Measurements from ENCODE around the gene MAGI2. TPM values are rescaled to one million over a fixed set of nuclear protein-coding genes. Genes with fewer than 3 reads are reported as not detected.

MAGI2 gene
- total and polyA plus RNA-seq, 8 donors = 1.3 to 4.0 (median 2.0) TPM

DNA sequence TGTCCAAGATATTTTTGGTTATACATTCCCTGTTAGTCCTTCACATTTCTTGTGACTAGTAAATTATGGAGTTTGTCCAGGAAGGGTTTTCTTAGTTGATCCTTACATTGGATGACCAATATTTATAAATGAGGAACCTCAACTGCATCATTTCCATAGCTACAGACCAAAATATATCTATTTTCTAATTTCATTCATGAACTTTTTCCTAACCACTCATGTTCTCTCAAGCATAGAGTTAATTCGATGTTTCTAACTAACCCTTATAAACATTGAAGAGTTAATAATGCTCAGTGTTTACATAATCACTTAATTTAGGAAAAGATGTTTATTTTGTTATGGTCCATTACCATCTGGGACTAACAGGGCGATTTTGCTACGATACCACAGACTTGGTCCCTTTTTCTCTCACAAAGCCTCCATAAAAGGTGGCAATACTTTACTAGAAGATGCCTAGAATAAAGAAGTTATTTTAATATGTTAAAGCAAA, 591.0 kb downstream of the MAGI2 start:
- 51 to 69% methylated on average over 3 of the region's 3 CpGs for WGBS, 2 donors
- ATAC-seq (no peak), DNase-seq (no peak), FAIRE-seq (no peak)
- no peaks in the 10 kb centered on the region for H3K9me3 ChIP-seq
- intact Hi-C loops (cut with DNase I) = no loop called here
- H3K27ac ChIP-seq = no peak overlapping the region
- H3K4me3 ChIP-seq = no peak overlapping the region
- H3K4me1 ChIP-seq = no peaks in the 10 kb centered on the region
- TF ChIP-seq CTCF (IDR thresholded peaks at IDR 0.05) = no peak
- H3K36me3 ChIP-seq = no peaks in the 10 kb centered on the region
- H3K27me3 ChIP-seq = no peaks in the 10 kb centered on the region

- Histone ChIP-seq H3K27ac (no peak overlapping the region), H3K27me3 (no peaks in the 10 kb centered on the region), H3K4me3 (no peak overlapping the region), H3K9me3 (no peaks in the 10 kb centered on the region), H3K36me3 (no peaks in the 10 kb centered on the region), H3K4me1 (no peaks in the 10 kb centered on the region)
- DNase-seq (no peak), FAIRE-seq (no peak), ATAC-seq (no peak)
- intact Hi-C loops (cut with DNase I) = no loop called here
- no peak for TF ChIP-seq CTCF (IDR thresholded peaks at IDR 0.05)
- 72 to 91% methylated on average over 6 of the region's 6 CpGs for WGBS, 2 donors
These were observed 600.5 kb downstream of the MAGI2 start for GRCh38 chr7:78852951-78853350.

DNA sequence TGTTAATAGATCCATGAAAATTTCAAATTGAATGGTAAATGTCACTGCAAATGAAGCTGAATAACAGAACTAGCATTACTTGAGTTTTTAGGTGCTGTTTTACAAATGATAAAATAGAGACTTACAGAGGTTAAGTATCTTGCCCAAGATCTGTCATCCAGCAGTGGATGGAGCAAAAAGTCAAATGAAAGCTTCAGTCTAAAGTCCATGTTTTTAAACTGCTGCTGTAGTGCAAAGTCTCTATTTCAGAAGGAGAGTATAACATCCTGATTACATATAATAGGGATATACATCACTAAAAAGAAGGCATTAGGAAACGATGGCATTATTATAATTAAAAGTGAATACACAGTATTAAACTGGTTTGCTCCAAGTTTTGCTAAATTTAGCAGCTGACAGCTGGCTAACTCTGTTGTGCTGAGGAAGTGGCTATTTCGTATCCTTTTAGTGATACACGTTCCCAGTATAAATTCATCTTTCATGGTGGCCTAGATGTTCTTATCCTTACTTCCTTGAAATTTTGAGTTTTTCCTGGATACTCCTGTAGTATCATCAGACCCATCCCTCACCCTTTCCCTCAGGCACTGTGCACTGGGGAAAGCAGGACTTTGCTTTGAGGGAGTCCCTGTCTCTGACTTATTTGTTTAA, 603.2 kb downstream of the MAGI2 start:
- 53 to 56% methylated on average over 3 of the region's 3 CpGs for WGBS, 2 donors
- H3K36me3 ChIP-seq = no peaks in the 10 kb centered on the region
- ATAC-seq (no peak), DNase-seq (no peak), FAIRE-seq (no peak)
- H3K27ac ChIP-seq = no peak overlapping the region
- no peaks in the 10 kb centered on the region for H3K4me1 ChIP-seq
- intact Hi-C loops (cut with DNase I) = no loop called here
- TF ChIP-seq CTCF (IDR thresholded peaks at IDR 0.05) = no peak
- H3K27me3 ChIP-seq = no peaks in the 10 kb centered on the region
- H3K9me3 ChIP-seq = no peaks in the 10 kb centered on the region
- H3K4me3 ChIP-seq = no peak overlapping the region

DNA sequence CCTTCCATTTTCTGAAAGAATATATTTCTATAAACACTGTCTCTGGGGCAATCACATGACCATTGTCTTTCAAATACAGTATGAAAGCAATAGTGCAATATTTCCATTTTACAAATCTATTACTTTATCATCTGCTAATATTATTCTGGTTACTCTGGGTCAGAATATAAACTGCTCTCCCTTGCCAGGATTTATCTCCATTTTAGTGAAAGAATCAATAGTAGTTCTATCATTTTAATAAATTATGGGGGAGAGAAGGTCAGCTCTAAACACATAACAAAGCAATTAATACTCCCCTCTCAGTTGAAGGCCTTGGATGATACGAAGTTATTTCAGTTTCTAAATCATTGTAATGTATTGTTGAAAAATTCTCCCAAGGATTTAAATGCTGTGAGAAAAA, 608.3 kb downstream of the MAGI2 start:
- no peak for DNase-seq
- Histone ChIP-seq H3K4me1 (no peaks in the 10 kb centered on the region), H3K4me3 (no peak overlapping the region), H3K9me3 (no peaks in the 10 kb centered on the region), H3K36me3 (no peaks in the 10 kb centered on the region), H3K27me3 (no peaks in the 10 kb centered on the region), H3K27ac (no peak overlapping the region)
- FAIRE-seq = no peak
- no peak for TF ChIP-seq CTCF (IDR thresholded peaks at IDR 0.05)
- intact Hi-C loops (cut with DNase I) = no loop called here
- WGBS, 2 donors = 22 to 30% methylated on average over 1 of the region's 1 CpG
- ATAC-seq = no peak

- ATAC-seq (no peak), DNase-seq (no peak), FAIRE-seq (no peak)
- intact Hi-C loops (cut with DNase I) = no loop called here
- no peak for TF ChIP-seq CTCF (IDR thresholded peaks at IDR 0.05)
- Histone ChIP-seq H3K27me3 (no peaks in the 10 kb centered on the region), H3K4me3 (no peak overlapping the region), H3K4me1 (no peaks in the 10 kb centered on the region), H3K9me3 (no peaks in the 10 kb centered on the region), H3K27ac (no peak overlapping the region), H3K36me3 (no peaks in the 10 kb centered on the region)
- WGBS, 2 donors = 15 to 32% methylated on average over 2 of the region's 2 CpGs
These were observed 611.4 kb downstream of the MAGI2 start for GRCh38 chr7:78842068-78842467.

All from pancreas (tissue), 10 donors.